ENCODE data around the gene MAP9. TPM values are rescaled to one million over a fixed set of nuclear protein-coding genes. Genes with fewer than 3 reads are reported as not detected.

MAP9 gene
- total and polyA plus RNA-seq, 2 donors (not counting 3 experiments of a cell fraction or from before 2014, with no cell fraction given) = 0.17 to 1.3 TPM

GRCh38 chr4:155305619-155306018, 71.1 kb downstream of the MAP9 start:
- H3K4me1 ChIP-seq (ENCODE audit: control insufficient read depth, extremely low read depth, insufficient read depth, low read length) = no peaks in the 10 kb centered on the region
- H3K36me3 ChIP-seq (ENCODE audit: control insufficient read depth in 2 of 2, extremely low read depth in 1 of 2, insufficient read depth in 2 of 2, low read length in 2 of 2) = no peaks in the 10 kb centered on the region
- H3K27me3 ChIP-seq (ENCODE audit: control insufficient read depth in 2 of 2, insufficient read depth in 2 of 2, low read length in 2 of 2) = no peaks in the 10 kb centered on the region
- H3K9me1 ChIP-seq (replicated peaks; ENCODE audit: control insufficient read depth, extremely low read depth, insufficient read depth, low read length) = no peaks in the 10 kb centered on the region
- ChIA-PET CTCF (no interaction called here), POLR2A (no interaction called here)
- no TSS peak for BruUV-seq (replicated peaks)
- intact Hi-C loops (cut with micrococcal nuclease) (no loop called here), dilution Hi-C loops (cut with MboI; ENCODE audit: extremely low pct_ligation_motif_present, low sequenced_read_pairs) (no loop called here)
- H3K4me2 ChIP-seq (ENCODE audit: insufficient read depth, low read length) = no peak overlapping the region
- DNase-seq (ENCODE audit: low read depth, low spot score) (no peak), FAIRE-seq (no peak)
- H3K9ac ChIP-seq (replicated peaks; ENCODE audit: extremely low read depth, insufficient read depth, low read length) = no peak overlapping the region
- no peak overlapping the region for H3K27ac ChIP-seq (ENCODE audit: insufficient read depth, low read depth, low read length)
- H2AFZ ChIP-seq (ENCODE audit: low read depth, low read length) = no peak overlapping the region
- no peak for TF ChIP-seq MAX (IDR thresholded peaks at IDR 0.05; ENCODE audit: insufficient read depth, insufficient read length)
- TF ChIP-seq FOS (IDR thresholded peaks at IDR 0.05; ENCODE audit: borderline replicate concordance, insufficient read depth, low read length) = no peak
- no peaks in the 10 kb centered on the region for H3K79me2 ChIP-seq (ENCODE audit: control insufficient read depth, insufficient read depth, low read length)
- H3K9me3 ChIP-seq (replicated peaks; ENCODE audit: control insufficient read depth, insufficient read depth, low read length) = no peaks in the 10 kb centered on the region
- H3K4me3 ChIP-seq (replicated peaks in 1 of 3; ENCODE audit: insufficient read depth in 1 of 3, low read depth in 1 of 3, low read length in 3 of 3) = no peak overlapping the region
- H4K20me1 ChIP-seq (replicated peaks; ENCODE audit: control insufficient read depth, extremely low read depth, insufficient read depth, low read length) = no peaks in the 10 kb centered on the region

DNA sequence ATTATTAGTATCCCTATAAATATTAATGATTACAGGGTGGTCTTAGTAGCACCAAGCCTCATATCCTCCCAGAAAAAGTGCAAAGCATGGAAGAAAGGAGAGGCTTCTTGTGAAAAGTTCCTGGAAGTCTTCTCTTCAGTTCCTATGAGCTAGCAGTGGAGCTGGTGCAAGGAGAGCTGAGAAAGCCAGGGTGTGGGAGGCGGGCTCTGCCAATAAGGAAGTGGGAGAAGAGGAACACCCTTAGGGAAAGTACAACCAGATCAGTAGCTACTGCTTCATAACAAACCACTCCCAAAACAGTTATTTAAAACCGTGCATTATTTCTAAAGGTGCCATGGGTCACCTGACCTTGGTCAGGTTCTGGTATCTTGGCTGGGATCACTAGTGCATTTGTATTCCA, 72.4 kb downstream of the MAP9 start:
- H3K27me3 ChIP-seq (ENCODE audit: control insufficient read depth in 2 of 2, insufficient read depth in 2 of 2, low read length in 2 of 2) = no peaks in the 10 kb centered on the region
- no peak overlapping the region for H3K4me3 ChIP-seq (replicated peaks in 1 of 3; ENCODE audit: insufficient read depth in 1 of 3, low read depth in 1 of 3, low read length in 3 of 3)
- no peak overlapping the region for H3K4me2 ChIP-seq (ENCODE audit: insufficient read depth, low read length)
- TF ChIP-seq MYC (IDR thresholded peaks at IDR 0.05; ENCODE audit: low read depth, low read length) = no peak
- no peak for TF ChIP-seq JUN (IDR thresholded peaks at IDR 0.05; ENCODE audit: borderline replicate concordance, insufficient read depth, insufficient read length, low read depth)
- TF ChIP-seq CTCF (IDR thresholded peaks at IDR 0.05; ENCODE audit: extremely low read depth in 1 of 2, insufficient read depth in 1 of 2, low read depth in 1 of 2, low read length in 2 of 2) = no peak
- no peak for TF ChIP-seq POLR2A (IDR thresholded peaks at IDR 0.05; ENCODE audit: low read depth, low read length)
- TF ChIP-seq MAX (IDR thresholded peaks at IDR 0.05; ENCODE audit: insufficient read depth, insufficient read length) = no peak
- no peak for TF ChIP-seq POLR2AphosphoS5 (IDR thresholded peaks at IDR 0.05; ENCODE audit: insufficient read depth, low read depth, low read length)
- no peak for TF ChIP-seq EZH2 (IDR thresholded peaks at IDR 0.05; ENCODE audit: borderline replicate concordance, low read depth, low read length, severe bottlenecking)
- no peak for FAIRE-seq
- CTCF ChIA-PET = no interaction called here
- H3K9me1 ChIP-seq (replicated peaks; ENCODE audit: control insufficient read depth, extremely low read depth, insufficient read depth, low read length) = no peaks in the 10 kb centered on the region
- POLR2A ChIA-PET = no interaction called here
- no peak overlapping the region for H3K9ac ChIP-seq (replicated peaks; ENCODE audit: extremely low read depth, insufficient read depth, low read length)
- intact Hi-C loops (cut with micrococcal nuclease) = no loop called here
- no peak for DNase-seq (ENCODE audit: low read depth, low spot score)
- no peaks in the 10 kb centered on the region for H3K79me2 ChIP-seq (ENCODE audit: control insufficient read depth, insufficient read depth, low read length)
- H2AFZ ChIP-seq (ENCODE audit: low read depth, low read length) = no peak overlapping the region
- no peaks in the 10 kb centered on the region for H3K36me3 ChIP-seq (ENCODE audit: control insufficient read depth in 2 of 2, extremely low read depth in 1 of 2, insufficient read depth in 2 of 2, low read length in 2 of 2)
- dilution Hi-C loops (cut with MboI; ENCODE audit: extremely low pct_ligation_motif_present, low sequenced_read_pairs) = no loop called here
- no TSS peak for BruUV-seq (replicated peaks)
- no peak overlapping the region for H3K27ac ChIP-seq (ENCODE audit: insufficient read depth, low read depth, low read length)
- H3K9me3 ChIP-seq (replicated peaks; ENCODE audit: control insufficient read depth, insufficient read depth, low read length) = no peaks in the 10 kb centered on the region
- no peaks in the 10 kb centered on the region for H3K4me1 ChIP-seq (ENCODE audit: control insufficient read depth, extremely low read depth, insufficient read depth, low read length)
- H4K20me1 ChIP-seq (replicated peaks; ENCODE audit: control insufficient read depth, extremely low read depth, insufficient read depth, low read length) = no peaks in the 10 kb centered on the region

Data from endothelial cell of umbilical vein (primary cell).